HG03571 (cell line): Measurements from ENCODE around the gene GASK1A.
"Not testable (repeated sequence)": the region's sequence is repeated elsewhere in the genome, so short reads cannot be mapped to it uniquely, and the experiment has no call there.

Experiments used
- ATAC-seq: cut with Tn5 transposase; IDR thresholded peaks from one replicate; pipeline ENCODE4 v1.9.1; 2021; ENCODE audit not compliant: unreplicated experiment

The GASK1A gene

GRCh38 chr3:42979044-42979972 lies at the start of gene GASK1A:
GASK1A (plus strand) TSS chr3:42979311; CDS start chr3:42979643, 332 bp downstream.
- ATAC-seq: no peak

GRCh38 chr3:42934111-42934510 lies 45.0 kb upstream of the GASK1A start:
- ATAC-seq: no peak

- ATAC-seq: no peak
Observed at GRCh38 chr3:42934910-42935309, 44.2 kb upstream of the GASK1A start.

GRCh38 chr3:42935472-42935871 lies 43.6 kb upstream of the GASK1A start:
- ATAC-seq: no peak

- ATAC-seq: no peak
Observed at GRCh38 chr3:42936157-42936981, 42.7 kb upstream of the GASK1A start.

- ATAC-seq: no peak
Observed at GRCh38 chr3:42937334-42937733, 41.8 kb upstream of the GASK1A start.

- no peak for ATAC-seq
Observed at GRCh38 chr3:42942693-42943092, 36.4 kb upstream of the GASK1A start.

GRCh38 chr3:42946050-42946449 lies 33.1 kb upstream of the GASK1A start:
- ATAC-seq: no peak

GRCh38 chr3:42957573-42957972 lies 21.5 kb upstream of the GASK1A start:
- ATAC-seq: no peak

GRCh38 chr3:42960282-42960681 lies 18.8 kb upstream of the GASK1A start:
- no peak for ATAC-seq

- no peak for ATAC-seq
Observed at GRCh38 chr3:42960786-42961185, 18.3 kb upstream of the GASK1A start.

GRCh38 chr3:42961633-42962032 lies 17.5 kb upstream of the GASK1A start:
- no peak for ATAC-seq

- no peak for ATAC-seq
Observed at GRCh38 chr3:42963269-42963668, 15.8 kb upstream of the GASK1A start.

- no peak for ATAC-seq
Observed at GRCh38 chr3:42964266-42964665, 14.8 kb upstream of the GASK1A start.

- ATAC-seq: no peak
Observed at GRCh38 chr3:42970557-42970956, 8.6 kb upstream of the GASK1A start.

- ATAC-seq: no peak
Observed at GRCh38 chr3:42970976-42971772, 7.9 kb upstream of the GASK1A start.

GRCh38 chr3:42974906-42975305 lies 4.2 kb upstream of the GASK1A start:
- ATAC-seq: not testable (repeated sequence)

- ATAC-seq: no peak
Observed at GRCh38 chr3:42975456-42975855, 3.7 kb upstream of the GASK1A start.

- ATAC-seq: no peak
Observed at GRCh38 chr3:42975955-42976354, 3.2 kb upstream of the GASK1A start.

GRCh38 chr3:42980209-42980608 lies 1.1 kb downstream of the GASK1A start:
- no peak for ATAC-seq

- ATAC-seq: no peak
Observed at GRCh38 chr3:42980909-42981308, 1.8 kb downstream of the GASK1A start.
